Raji (cell line): ENCODE data around the gene USHBP1.
A peak's percentile ranks its signal among the peaks of the same experiment; 100 is the strongest.

Experiments
- POLR2A ChIP-seq: IDR thresholded peaks from 2 replicates; pipeline ENCODE4 v1.6.1; 2011; ENCODE audit warnings: low read depth, low read length, control low read depth; ENCODE audit not compliant: insufficient read depth

Gene USHBP1

GRCh38 chr19:17302391-17303166 lies 38.0 kb upstream of the USHBP1 start:
- TF ChIP-seq POLR2A = no peak

- no peak for TF ChIP-seq POLR2A
Observed at GRCh38 chr19:17300992-17301619, 36.6 kb upstream of the USHBP1 start.

- TF ChIP-seq POLR2A = no peak
Observed at GRCh38 chr19:17296976-17297375, 32.4 kb upstream of the USHBP1 start.

- no peak for TF ChIP-seq POLR2A
Observed at GRCh38 chr19:17296273-17296672, 31.7 kb upstream of the USHBP1 start.

- TF ChIP-seq POLR2A = no peak
Observed at GRCh38 chr19:17294051-17294891, 29.7 kb upstream of the USHBP1 start.

GRCh38 chr19:17293605-17294004 lies 29.1 kb upstream of the USHBP1 start:
- TF ChIP-seq POLR2A = no peak

GRCh38 chr19:17292301-17293074 lies 27.9 kb upstream of the USHBP1 start:
- TF ChIP-seq POLR2A = peak; percentile 93

GRCh38 chr19:17289489-17289888 lies 24.9 kb upstream of the USHBP1 start:
- no peak for TF ChIP-seq POLR2A

- no peak for TF ChIP-seq POLR2A
Observed at GRCh38 chr19:17286752-17287151, 22.2 kb upstream of the USHBP1 start.

GRCh38 chr19:17286263-17286662 lies 21.7 kb upstream of the USHBP1 start:
- no peak for TF ChIP-seq POLR2A

GRCh38 chr19:17285415-17286135 lies 21.0 kb upstream of the USHBP1 start:
- no peak for TF ChIP-seq POLR2A

GRCh38 chr19:17283504-17283996 lies 19.0 kb upstream of the USHBP1 start:
- TF ChIP-seq POLR2A = no peak

- TF ChIP-seq POLR2A = peak; percentile 72
Observed at GRCh38 chr19:17282488-17283125, 18.1 kb upstream of the USHBP1 start.
